Globus pallidus (tissue), 1 donor: Measurements from ENCODE around the gene IMMT.

Experiments used
- DNase-seq: peaks from one replicate; pipeline ENCODE4 v3.0.0-alpha.2; 2015; ENCODE audit warnings: low spot score

Gene IMMT

GRCh38 chr2:86142436-86143257, 52.6 kb downstream of the IMMT start:
- no peak for DNase-seq

- DNase-seq: no peak
Measured at GRCh38 chr2:86140969-86141392, 54.3 kb downstream of the IMMT start.

GRCh38 chr2:86139981-86140380, 55.3 kb downstream of the IMMT start:
- no peak for DNase-seq

GRCh38 chr2:86138736-86139625, 56.3 kb downstream of the IMMT start:
- DNase-seq: no peak

GRCh38 chr2:86136141-86136540, 59.1 kb downstream of the IMMT start:
- DNase-seq: no peak

GRCh38 chr2:86135653-86136052, 59.6 kb downstream of the IMMT start:
- no peak for DNase-seq

GRCh38 chr2:86134709-86135108, 60.6 kb downstream of the IMMT start:
- no peak for DNase-seq

GRCh38 chr2:86124683-86125082, 70.6 kb downstream of the IMMT start:
- no peak for DNase-seq

- no peak for DNase-seq
Measured at GRCh38 chr2:86123328-86123925, 71.8 kb downstream of the IMMT start.

- no peak for DNase-seq
Measured at GRCh38 chr2:86118130-86118529, 77.1 kb downstream of the IMMT start.

- DNase-seq: no peak
Measured at GRCh38 chr2:86107031-86107430, 88.2 kb downstream of the IMMT start.

- peak; percentile 97 for DNase-seq
Measured at GRCh38 chr2:86105969-86106945, 89.0 kb downstream of the IMMT start, which contains the start of gene PTCD3. PTCD3 (plus strand) TSS chr2:86106235; CDS start chr2:86106248, 13 bp downstream.

GRCh38 chr2:86105252-86105968, 89.9 kb downstream of the IMMT start, which contains the start of gene POLR1A:
POLR1A (minus strand) TSS chr2:86105886; CDS start chr2:86105776, 110 bp downstream.
- DNase-seq: peak; percentile 98

- DNase-seq: no peak
Measured at GRCh38 chr2:86102157-86102556, 93.1 kb downstream of the IMMT start.

GRCh38 chr2:86097913-86098312, 97.3 kb downstream of the IMMT start:
- no peak for DNase-seq

- DNase-seq: no peak
Measured at GRCh38 chr2:86097114-86097896, 98.0 kb downstream of the IMMT start.

- DNase-seq: no peak
Measured at GRCh38 chr2:86094229-86094628, 101.0 kb downstream of the IMMT start.
